Fibroblast of lung (primary cell): ENCODE measurements around the gene BTRC.

Source experiments
- CTCF ChIP-seq, 2 donors: IDR thresholded peaks in 1 of 2; conservative IDR thresholded peaks in 1 of 2; 1 replicate in 1 of 2; 2 replicates in 1 of 2; pipeline ENCODE4 v1.5.1; 2011 to 2012; ENCODE audit warnings: low read length in 2 of 2, control low read depth in 1 of 2, inconsistent platforms in 1 of 2, low read depth in 1 of 2, mild to moderate bottlenecking in 1 of 2
- EZH2 ChIP-seq: IDR thresholded peaks from 2 replicates; pipeline ENCODE4 v1.5.1; 2012; ENCODE audit warnings: low read length, control low read depth, mild to moderate bottlenecking; ENCODE audit errors: missing control alignments

DNA sequence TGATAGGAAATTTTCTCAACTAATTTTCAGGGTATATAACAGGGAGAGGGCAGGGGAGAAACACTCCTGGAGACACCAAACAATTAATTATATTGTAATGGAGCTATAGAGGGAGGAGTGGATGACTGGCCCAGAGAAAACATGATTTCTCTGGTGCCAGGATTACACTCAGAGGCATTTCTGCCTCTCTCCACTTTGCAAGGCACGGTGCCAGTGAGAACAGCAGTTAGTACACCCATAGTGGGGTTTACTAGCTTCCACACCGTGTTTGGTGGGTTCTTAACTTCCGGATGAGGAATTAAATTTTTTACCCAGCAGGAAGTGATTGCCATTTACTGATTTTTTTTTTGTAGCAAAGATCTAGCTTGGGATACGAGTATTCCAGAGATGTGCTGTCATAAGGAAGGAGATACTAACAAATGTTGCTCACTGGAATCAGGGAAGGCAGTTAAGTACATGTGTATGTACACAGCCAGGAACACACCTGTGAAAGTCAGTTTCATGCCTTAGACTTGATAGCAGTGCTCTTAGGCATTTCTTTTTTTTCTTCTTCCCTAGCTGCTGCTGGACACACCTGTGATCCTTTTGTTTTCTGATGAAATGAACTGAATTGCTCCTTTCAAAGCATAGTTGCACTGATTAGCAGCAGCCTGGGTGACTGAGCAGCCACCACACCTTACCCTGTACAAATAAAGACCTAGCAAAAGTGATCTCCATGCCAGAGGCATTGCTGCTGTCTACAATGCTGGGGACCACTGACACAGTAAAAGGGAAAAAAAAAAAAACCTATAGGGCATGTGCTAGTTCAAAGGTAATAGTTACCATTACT is 176.0 kb downstream of the BTRC start:
- TF ChIP-seq CTCF (conservative IDR thresholded peaks at IDR 0.05 in 1 of 2, IDR thresholded peaks at IDR 0.05 in 1 of 2; ENCODE audit: low read depth in 1 of 2, low read length in 2 of 2) (no peak), EZH2 (no peak)
